Measurements from ENCODE around the gene PCK2. TPM values are rescaled to one million over a fixed set of nuclear protein-coding genes. Genes with fewer than 3 reads are reported as not detected.

PCK2 gene
- total and polyA plus RNA-seq, 8 donors = 12.9 to 61.3 (median 16.6) TPM

GRCh38 chr14:24136684-24137528 is 42.8 kb downstream of the PCK2 start:
- H3K4me1 ChIP-seq = peaks cover 15 to 54% of the 10 kb centered on the region in 2 donors

DNA sequence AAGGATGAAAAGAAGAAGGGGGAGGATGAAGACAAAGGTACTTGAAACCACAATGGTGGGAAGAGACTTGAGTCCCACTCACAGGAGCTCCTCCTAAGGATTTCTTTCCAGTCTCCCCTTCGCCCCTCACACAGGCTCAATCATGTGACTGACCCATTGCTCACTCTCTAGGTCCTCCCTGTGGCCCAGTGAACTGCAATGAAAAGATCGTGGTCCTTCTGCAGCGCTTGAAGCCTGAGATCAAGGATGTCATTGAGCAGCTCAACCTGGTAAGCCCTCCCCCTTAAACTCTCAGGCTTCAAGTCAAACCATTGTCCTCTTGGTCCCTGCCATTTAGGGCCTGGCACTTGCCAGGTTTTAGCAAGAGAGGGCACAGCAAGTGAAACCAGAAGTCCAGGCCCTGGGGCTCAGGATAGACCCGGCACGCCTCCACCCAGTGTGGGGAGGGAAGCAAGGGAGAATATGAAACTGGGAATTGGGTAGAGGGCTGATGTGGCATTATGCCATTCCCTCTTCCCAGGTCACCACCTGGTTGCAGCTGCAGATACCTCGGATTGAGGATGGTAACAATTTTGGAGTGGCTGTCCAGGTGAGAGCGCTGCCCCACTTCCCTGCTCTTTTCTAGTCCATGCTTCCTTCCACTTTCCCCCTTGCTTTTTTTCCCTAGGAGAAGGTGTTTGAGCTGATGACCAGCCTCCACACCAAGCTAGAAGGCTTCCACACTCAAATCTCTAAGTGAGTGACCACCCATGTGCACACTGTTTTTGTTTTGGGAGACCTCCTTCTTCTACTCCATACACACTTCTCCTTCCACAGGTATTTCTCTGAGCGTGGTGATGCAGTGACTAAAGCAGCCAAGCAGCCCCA is 43.7 kb downstream of the PCK2 start:
- DNase-seq (no peak), ATAC-seq (no peak)
- H3K36me3 ChIP-seq = peaks cover 0 to 35% of the 10 kb centered on the region in 2 donors
- TF ChIP-seq, protein P1, sequence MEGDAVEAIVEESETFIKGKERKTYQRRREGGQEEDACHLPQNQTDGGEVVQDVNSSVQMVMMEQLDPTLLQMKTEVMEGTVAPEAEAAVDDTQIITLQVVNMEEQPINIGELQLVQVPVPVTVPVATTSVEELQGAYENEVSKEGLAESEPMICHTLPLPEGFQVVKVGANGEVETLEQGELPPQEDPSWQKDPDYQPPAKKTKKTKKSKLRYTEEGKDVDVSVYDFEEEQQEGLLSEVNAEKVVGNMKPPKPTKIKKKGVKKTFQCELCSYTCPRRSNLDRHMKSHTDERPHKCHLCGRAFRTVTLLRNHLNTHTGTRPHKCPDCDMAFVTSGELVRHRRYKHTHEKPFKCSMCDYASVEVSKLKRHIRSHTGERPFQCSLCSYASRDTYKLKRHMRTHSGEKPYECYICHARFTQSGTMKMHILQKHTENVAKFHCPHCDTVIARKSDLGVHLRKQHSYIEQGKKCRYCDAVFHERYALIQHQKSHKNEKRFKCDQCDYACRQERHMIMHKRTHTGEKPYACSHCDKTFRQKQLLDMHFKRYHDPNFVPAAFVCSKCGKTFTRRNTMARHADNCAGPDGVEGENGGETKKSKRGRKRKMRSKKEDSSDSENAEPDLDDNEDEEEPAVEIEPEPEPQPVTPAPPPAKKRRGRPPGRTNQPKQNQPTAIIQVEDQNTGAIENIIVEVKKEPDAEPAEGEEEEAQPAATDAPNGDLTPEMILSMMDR (IDR thresholded peaks at IDR 0.05) = no peak
- no peaks in the 10 kb centered on the region for H3K9me3 ChIP-seq
- peak overlapping the region in 1 of 2 donors; percentile 99 for H3K4me3 ChIP-seq
- intact Hi-C loops (cut with DNase I) = no loop called here
- H3K27ac ChIP-seq = peak overlapping the region in 1 of 2 donors; percentile 92
- no peaks in the 10 kb centered on the region for H3K27me3 ChIP-seq
- H3K4me1 ChIP-seq = peaks cover 18 to 60% of the 10 kb centered on the region in 2 donors

More at GRCh38 chr14:24136684-24137528, 42.8 kb downstream of the PCK2 start:
- peak overlapping the region; percentile 90 to 99 for H3K4me3 ChIP-seq
- intact Hi-C loops (cut with DNase I) = no loop called here
- H3K27me3 ChIP-seq = no peaks in the 10 kb centered on the region
- no peaks in the 10 kb centered on the region for H3K9me3 ChIP-seq
- ATAC-seq = no peak
- H3K27ac ChIP-seq = peak overlapping the region; percentile 82 to 92
- no peak for DNase-seq
- peaks cover 0 to 29% of the 10 kb centered on the region in 2 donors for H3K36me3 ChIP-seq
- TF ChIP-seq, protein P1 (IDR thresholded peaks at IDR 0.05) = no peak

DNA sequence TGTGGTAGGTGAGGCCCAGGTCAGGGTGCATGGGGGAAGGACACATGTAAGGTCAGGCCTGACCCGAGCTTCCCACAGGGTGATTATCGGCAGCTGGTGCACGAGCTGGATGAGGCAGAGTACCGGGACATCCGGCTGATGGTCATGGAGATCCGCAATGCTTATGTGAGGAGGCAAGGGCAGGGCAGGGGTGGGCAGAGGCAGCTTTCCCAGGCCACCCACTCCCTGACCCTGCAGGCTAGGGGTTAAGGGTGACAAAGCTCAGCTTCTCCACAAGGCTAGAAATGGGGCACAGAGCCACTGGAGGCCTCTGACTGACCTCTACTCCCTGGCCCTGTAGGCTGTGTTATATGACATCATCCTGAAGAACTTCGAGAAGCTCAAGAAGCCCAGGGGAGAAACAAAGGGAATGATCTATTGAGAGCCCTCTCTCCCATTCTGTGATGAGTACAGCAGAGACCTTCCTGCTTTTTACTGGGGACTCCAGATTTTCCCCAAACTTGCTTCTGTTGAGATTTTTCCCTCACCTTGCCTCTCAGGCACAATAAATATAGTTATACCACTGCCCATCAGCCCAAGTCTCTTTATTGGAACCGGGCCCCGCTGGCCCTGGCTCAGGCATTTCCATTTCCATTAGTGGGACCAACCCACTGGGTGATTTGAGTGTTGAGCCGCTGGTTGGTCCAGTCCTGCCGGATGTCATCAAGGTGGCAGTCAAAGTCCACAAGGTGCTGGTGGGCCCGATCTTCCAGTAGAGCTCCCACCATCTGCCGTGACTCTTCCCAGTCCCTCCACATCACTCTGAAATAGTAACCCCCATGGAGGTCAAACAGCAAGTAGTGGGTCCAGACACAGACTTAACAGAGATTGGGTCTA is 44.5 kb downstream of the PCK2 start:
- Histone ChIP-seq H3K27ac (peak overlapping the region in 1 of 2 donors; percentile 0), H3K4me1 (peaks cover 18 to 60% of the 10 kb centered on the region in 2 donors), H3K9me3 (no peaks in the 10 kb centered on the region), H3K36me3 (peaks cover 0 to 44% of the 10 kb centered on the region in 2 donors), H3K4me3 (no peak overlapping the region), H3K27me3 (no peaks in the 10 kb centered on the region)
- DNase-seq (no peak), ATAC-seq (no peak)
- TF ChIP-seq, protein P1 (IDR thresholded peaks at IDR 0.05) = no peak
- intact Hi-C loops (cut with DNase I) = no loop called here

DNA sequence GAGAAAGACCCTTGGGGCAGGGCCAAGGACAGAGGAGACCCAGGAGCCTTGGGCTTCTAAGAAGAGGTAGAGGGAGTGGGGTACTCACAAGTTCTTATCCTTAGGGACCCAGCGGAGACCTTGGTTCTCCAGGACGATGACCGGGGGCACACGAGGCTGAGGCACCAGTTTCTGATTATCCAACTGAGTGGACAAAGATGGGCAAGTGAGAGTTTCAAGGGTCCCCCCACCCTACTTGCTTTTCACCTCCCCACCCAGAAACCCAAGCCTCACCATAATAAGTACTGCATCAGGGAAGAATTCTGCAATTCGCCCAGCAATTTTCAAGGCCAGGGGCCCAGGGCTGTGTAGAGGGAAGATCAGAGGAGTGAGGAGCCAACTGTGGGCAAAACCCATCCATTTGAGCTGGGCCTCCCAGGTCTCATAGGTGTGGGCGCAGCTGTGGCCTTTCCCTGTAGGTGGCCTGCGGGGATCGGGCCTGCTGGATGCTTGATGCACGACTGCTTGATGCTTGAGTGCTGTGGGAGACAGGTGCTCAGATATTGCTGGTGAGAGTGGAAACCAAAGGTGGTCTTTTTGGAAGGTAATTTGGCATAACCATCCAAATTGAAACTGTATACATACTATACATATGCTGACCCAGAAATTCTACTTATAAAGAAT is 45.3 kb downstream of the PCK2 start:
- Histone ChIP-seq H3K27ac (no peak overlapping the region), H3K36me3 (peaks cover 0 to 52% of the 10 kb centered on the region in 2 donors), H3K4me1 (peaks cover 18 to 66% of the 10 kb centered on the region in 2 donors), H3K27me3 (no peaks in the 10 kb centered on the region), H3K4me3 (peak overlapping the region in 1 of 2 donors; percentile 69), H3K9me3 (no peaks in the 10 kb centered on the region)
- DNase-seq = no peak
- intact Hi-C loops (cut with DNase I) = no loop called here
- TF ChIP-seq, protein P1 (IDR thresholded peaks at IDR 0.05) = no peak
- ATAC-seq = no peak

Measured in left lung (tissue), 10 donors.